ENCODE measurements around the gene ATG2B. TPM values are rescaled to one million over a fixed set of nuclear protein-coding genes. Genes with fewer than 3 reads are reported as not detected.
"Not testable (repeated sequence)": the region's sequence is repeated elsewhere in the genome, so short reads cannot be mapped to it uniquely, and the experiment has no call there.

Gene ATG2B
- total RNA-seq, 1 donor from 2014 or later: 14.1 TPM

- TF ChIP-seq CTCF (IDR thresholded peaks at IDR 0.05; ENCODE audit: unreplicated experiment): no peak
- H3K36me3 Mint-ChIP-seq (ENCODE audit: low read depth, unreplicated experiment): no peaks in the 10 kb centered on the region
- peaks cover 12% of the 10 kb centered on the region for H3K4me1 Mint-ChIP-seq (ENCODE audit: unreplicated experiment)
- peaks cover 2% of the 10 kb centered on the region for H3K27me3 Mint-ChIP-seq (ENCODE audit: unreplicated experiment)
- DNase-seq (ENCODE audit: low spot score): no peak
- no peaks in the 10 kb centered on the region for H3K9me3 Mint-ChIP-seq (ENCODE audit: unreplicated experiment)
- no peak overlapping the region for H3K4me3 Mint-ChIP-seq (ENCODE audit: unreplicated experiment)
- no peak overlapping the region for H3K27ac Mint-ChIP-seq (ENCODE audit: unreplicated experiment)
Measured at GRCh38 chr14:96357216-96357615, 5.9 kb downstream of the ATG2B start.

GRCh38 chr14:96354246-96354645 is 8.9 kb downstream of the ATG2B start:
- Mint-ChIP-seq H3K9me3 (ENCODE audit: unreplicated experiment) (no peaks in the 10 kb centered on the region), H3K27ac (ENCODE audit: unreplicated experiment) (no peak overlapping the region), H3K27me3 (ENCODE audit: unreplicated experiment) (no peaks in the 10 kb centered on the region), H3K36me3 (ENCODE audit: low read depth, unreplicated experiment) (no peaks in the 10 kb centered on the region), H3K4me3 (ENCODE audit: unreplicated experiment) (no peak overlapping the region), H3K4me1 (ENCODE audit: unreplicated experiment) (no peaks in the 10 kb centered on the region)
- TF ChIP-seq CTCF (IDR thresholded peaks at IDR 0.05; ENCODE audit: unreplicated experiment): no peak
- DNase-seq (ENCODE audit: low spot score): no peak

- Mint-ChIP-seq H3K4me1 (ENCODE audit: unreplicated experiment) (no peaks in the 10 kb centered on the region), H3K27me3 (ENCODE audit: unreplicated experiment) (no peaks in the 10 kb centered on the region), H3K36me3 (ENCODE audit: low read depth, unreplicated experiment) (no peaks in the 10 kb centered on the region), H3K9me3 (ENCODE audit: unreplicated experiment) (no peaks in the 10 kb centered on the region), H3K27ac (ENCODE audit: unreplicated experiment) (no peak overlapping the region), H3K4me3 (ENCODE audit: unreplicated experiment) (no peak overlapping the region)
- no peak for TF ChIP-seq CTCF (IDR thresholded peaks at IDR 0.05; ENCODE audit: unreplicated experiment)
- no peak for DNase-seq (ENCODE audit: low spot score)
Measured at GRCh38 chr14:96352708-96353107, 10.4 kb downstream of the ATG2B start.

- no peak for DNase-seq (ENCODE audit: low spot score)
- no peaks in the 10 kb centered on the region for H3K36me3 Mint-ChIP-seq (ENCODE audit: low read depth, unreplicated experiment)
- H3K4me3 Mint-ChIP-seq (ENCODE audit: unreplicated experiment): no peak overlapping the region
- H3K4me1 Mint-ChIP-seq (ENCODE audit: unreplicated experiment): no peaks in the 10 kb centered on the region
- H3K27me3 Mint-ChIP-seq (ENCODE audit: unreplicated experiment): no peaks in the 10 kb centered on the region
- H3K27ac Mint-ChIP-seq (ENCODE audit: unreplicated experiment): no peak overlapping the region
- no peaks in the 10 kb centered on the region for H3K9me3 Mint-ChIP-seq (ENCODE audit: unreplicated experiment)
- TF ChIP-seq CTCF (IDR thresholded peaks at IDR 0.05; ENCODE audit: unreplicated experiment): no peak
Measured at GRCh38 chr14:96351986-96352385, 11.2 kb downstream of the ATG2B start.

GRCh38 chr14:96349286-96350075 is 13.7 kb downstream of the ATG2B start:
- H3K27me3 Mint-ChIP-seq (ENCODE audit: unreplicated experiment): peaks cover 2% of the 10 kb centered on the region
- TF ChIP-seq CTCF (IDR thresholded peaks at IDR 0.05; ENCODE audit: unreplicated experiment): no peak
- H3K9me3 Mint-ChIP-seq (ENCODE audit: unreplicated experiment): no peaks in the 10 kb centered on the region
- no peak overlapping the region for H3K4me3 Mint-ChIP-seq (ENCODE audit: unreplicated experiment)
- H3K36me3 Mint-ChIP-seq (ENCODE audit: low read depth, unreplicated experiment): no peaks in the 10 kb centered on the region
- no peaks in the 10 kb centered on the region for H3K4me1 Mint-ChIP-seq (ENCODE audit: unreplicated experiment)
- H3K27ac Mint-ChIP-seq (ENCODE audit: unreplicated experiment): no peak overlapping the region
- DNase-seq (ENCODE audit: low spot score): no peak

GRCh38 chr14:96347957-96348356 is 15.2 kb downstream of the ATG2B start:
- not testable (repeated sequence) for H3K4me3 Mint-ChIP-seq (ENCODE audit: unreplicated experiment); DNase-seq (ENCODE audit: low spot score); H3K36me3 Mint-ChIP-seq (ENCODE audit: low read depth, unreplicated experiment); H3K27me3 Mint-ChIP-seq (ENCODE audit: unreplicated experiment); H3K27ac Mint-ChIP-seq (ENCODE audit: unreplicated experiment); H3K9me3 Mint-ChIP-seq (ENCODE audit: unreplicated experiment); H3K4me1 Mint-ChIP-seq (ENCODE audit: unreplicated experiment)
